Endothelial cell of umbilical vein (primary cell): ENCODE results near the gene SNX18.

Source experiments
- EZH2 ChIP-seq: IDR thresholded peaks from 2 replicates; pipeline ENCODE4 v1.6.1; 2012; ENCODE audit warnings: borderline replicate concordance, low read depth, mild to moderate bottlenecking, moderate library complexity, low read length, inconsistent platforms; ENCODE audit not compliant: severe bottlenecking
- FOS ChIP-seq: IDR thresholded peaks from 2 replicates; pipeline ENCODE4 v1.6.1; 2011; ENCODE audit warnings: mild to moderate bottlenecking, low read length, moderate library complexity, borderline replicate concordance; ENCODE audit not compliant: insufficient read depth
- GATA2 ChIP-seq: IDR thresholded peaks from 2 replicates; pipeline ENCODE4 v1.7.0; 2011; ENCODE audit warnings: low read depth, mild to moderate bottlenecking, moderate library complexity, mixed read lengths, low read length; ENCODE audit not compliant: insufficient read length, insufficient read depth
- JUN ChIP-seq: IDR thresholded peaks from 2 replicates; pipeline ENCODE4 v1.6.1; 2011; ENCODE audit warnings: borderline replicate concordance, low read depth; ENCODE audit not compliant: insufficient read length, insufficient read depth
- MYC ChIP-seq: IDR thresholded peaks from one replicate; pipeline ENCODE4 v1.6.1; 2011; ENCODE audit warnings: mild to moderate bottlenecking, low read depth, low read length
- POLR2A ChIP-seq: IDR thresholded peaks from 2 replicates; pipeline ENCODE4 v1.6.1; 2012; ENCODE audit warnings: low read depth, mild to moderate bottlenecking, control low read depth, low read length
- TF ChIP-seq, protein P1 (sequence below), 2 donors: IDR thresholded peaks; 1 replicate in 1 of 2; 2 replicates in 1 of 2; pipeline ENCODE4 v1.5.1; 2011; ENCODE audit warnings: low read length in 2 of 2, mild to moderate bottlenecking in 2 of 2, moderate library complexity in 2 of 2, control low read depth in 1 of 2, inconsistent platforms in 1 of 2, low read depth in 1 of 2; ENCODE audit not compliant: insufficient read depth in 1 of 2; ENCODE audit errors: extremely low read depth in 1 of 2

DNA sequence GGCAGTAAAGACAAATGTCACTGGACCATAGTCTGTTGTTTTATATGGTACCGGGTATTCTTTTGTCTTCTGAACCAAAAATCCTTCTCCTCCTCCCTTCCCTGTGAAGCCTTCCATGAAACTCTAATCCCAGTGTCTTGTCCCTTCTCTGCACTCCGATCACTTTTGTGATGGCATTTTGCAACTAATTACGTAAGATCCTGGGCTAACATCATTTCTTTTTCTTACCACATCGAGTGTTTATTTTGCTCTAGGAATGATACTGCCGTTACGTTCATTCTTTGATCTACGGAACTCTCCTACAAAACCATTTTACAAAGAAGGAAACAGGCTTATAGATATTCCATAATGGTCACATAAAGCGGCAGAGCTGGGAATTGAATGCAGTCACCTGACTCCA lies 33.7 kb downstream of the SNX18 start:
- TF ChIP-seq, protein P1, sequence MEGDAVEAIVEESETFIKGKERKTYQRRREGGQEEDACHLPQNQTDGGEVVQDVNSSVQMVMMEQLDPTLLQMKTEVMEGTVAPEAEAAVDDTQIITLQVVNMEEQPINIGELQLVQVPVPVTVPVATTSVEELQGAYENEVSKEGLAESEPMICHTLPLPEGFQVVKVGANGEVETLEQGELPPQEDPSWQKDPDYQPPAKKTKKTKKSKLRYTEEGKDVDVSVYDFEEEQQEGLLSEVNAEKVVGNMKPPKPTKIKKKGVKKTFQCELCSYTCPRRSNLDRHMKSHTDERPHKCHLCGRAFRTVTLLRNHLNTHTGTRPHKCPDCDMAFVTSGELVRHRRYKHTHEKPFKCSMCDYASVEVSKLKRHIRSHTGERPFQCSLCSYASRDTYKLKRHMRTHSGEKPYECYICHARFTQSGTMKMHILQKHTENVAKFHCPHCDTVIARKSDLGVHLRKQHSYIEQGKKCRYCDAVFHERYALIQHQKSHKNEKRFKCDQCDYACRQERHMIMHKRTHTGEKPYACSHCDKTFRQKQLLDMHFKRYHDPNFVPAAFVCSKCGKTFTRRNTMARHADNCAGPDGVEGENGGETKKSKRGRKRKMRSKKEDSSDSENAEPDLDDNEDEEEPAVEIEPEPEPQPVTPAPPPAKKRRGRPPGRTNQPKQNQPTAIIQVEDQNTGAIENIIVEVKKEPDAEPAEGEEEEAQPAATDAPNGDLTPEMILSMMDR (IDR thresholded peaks at IDR 0.05; ENCODE audit: extremely low read depth in 1 of 2, insufficient read depth in 1 of 2, low read depth in 1 of 2, low read length in 2 of 2) = no peak
- TF ChIP-seq POLR2A = no peak
- no peak for TF ChIP-seq EZH2
- no peak for TF ChIP-seq MYC
- no peak for TF ChIP-seq GATA2
- no peak for TF ChIP-seq FOS
- no peak for TF ChIP-seq JUN
